ENCODE measurements around the gene C9orf43.
"Not testable (repeated sequence)": the region's sequence is repeated elsewhere in the genome, so short reads cannot be mapped to it uniquely, and the experiment has no call there.

The C9orf43 gene

GRCh38 chr9:113421726-113422125, 11.2 kb downstream of the C9orf43 start:
- DNase-seq = no peak

GRCh38 chr9:113425072-113425471, 14.5 kb downstream of the C9orf43 start:
- no peak for DNase-seq

- DNase-seq = no peak
Observed at GRCh38 chr9:113426701-113427100, 16.2 kb downstream of the C9orf43 start.

- DNase-seq = no peak
Observed at GRCh38 chr9:113427629-113428028, 17.1 kb downstream of the C9orf43 start.

- no peak for DNase-seq
Observed at GRCh38 chr9:113428062-113428615, 17.6 kb downstream of the C9orf43 start.

GRCh38 chr9:113431191-113431590, 20.6 kb downstream of the C9orf43 start:
- no peak for DNase-seq

GRCh38 chr9:113436728-113437515, 26.4 kb downstream of the C9orf43 start:
- no peak for DNase-seq

GRCh38 chr9:113437716-113438115, 27.2 kb downstream of the C9orf43 start:
- DNase-seq = not testable (repeated sequence)

- no peak for DNase-seq
Observed at GRCh38 chr9:113444736-113445135, 34.2 kb downstream of the C9orf43 start.

- DNase-seq = peak; percentile 37
Observed at GRCh38 chr9:113446323-113446740, 35.8 kb downstream of the C9orf43 start.

GRCh38 chr9:113449376-113449775, 38.8 kb downstream of the C9orf43 start:
- DNase-seq = no peak

GRCh38 chr9:113452113-113452605, 41.6 kb downstream of the C9orf43 start:
- no peak for DNase-seq

GRCh38 chr9:113454914-113455761, 44.6 kb downstream of the C9orf43 start:
- no peak for DNase-seq

- DNase-seq = no peak
Observed at GRCh38 chr9:113456235-113456634, 45.7 kb downstream of the C9orf43 start.

- DNase-seq = no peak
Observed at GRCh38 chr9:113461285-113461684, 50.7 kb downstream of the C9orf43 start.

GRCh38 chr9:113461943-113462342, 51.4 kb downstream of the C9orf43 start:
- no peak for DNase-seq

- no peak for DNase-seq
Observed at GRCh38 chr9:113462781-113463286, 52.3 kb downstream of the C9orf43 start.

GRCh38 chr9:113463418-113464285, 53.1 kb downstream of the C9orf43 start, which contains the start of gene RGS3:
Gene RGS3, plus strand, starts transcription at chr9:113463727. Its CDS starts 76 bp downstream, at chr9:113463803.
- DNase-seq = peak; percentile 67

GRCh38 chr9:113464286-113464660, 53.7 kb downstream of the C9orf43 start:
- no peak for DNase-seq

GRCh38 chr9:113465599-113466140, 55.1 kb downstream of the C9orf43 start:
- DNase-seq = no peak

- DNase-seq = no peak
Observed at GRCh38 chr9:113467183-113467582, 56.6 kb downstream of the C9orf43 start.

All from 8988T (cell line).